Bone marrow (tissue), 2 donors: ENCODE data around the gene PREP.

Experiments
- DNase-seq, 2 donors: peaks; one replicate each; lab custom pipeline; 2025; lab: John Stamatoyannopoulos, UW

The PREP gene

DNA sequence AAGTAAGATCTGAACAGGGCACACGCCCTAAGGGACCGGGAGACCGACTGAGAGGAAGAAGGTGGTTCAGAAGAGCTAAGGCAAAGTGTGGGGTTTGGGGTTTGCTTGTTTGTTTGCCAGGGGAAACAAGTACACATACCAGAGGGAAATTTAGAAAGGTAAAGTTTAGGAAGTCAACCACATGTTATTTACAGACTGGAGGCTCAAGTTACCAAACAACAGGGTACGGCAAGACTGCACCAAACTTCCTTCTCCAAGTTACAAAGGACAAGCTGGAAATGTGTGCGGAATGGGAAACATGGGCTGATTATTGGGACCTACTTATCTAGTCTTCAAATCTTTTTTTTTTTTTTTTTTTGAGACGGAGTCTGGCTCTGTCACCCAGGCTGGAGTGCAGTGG, 11.2 kb downstream of the PREP start:
- no peak for DNase-seq

DNA sequence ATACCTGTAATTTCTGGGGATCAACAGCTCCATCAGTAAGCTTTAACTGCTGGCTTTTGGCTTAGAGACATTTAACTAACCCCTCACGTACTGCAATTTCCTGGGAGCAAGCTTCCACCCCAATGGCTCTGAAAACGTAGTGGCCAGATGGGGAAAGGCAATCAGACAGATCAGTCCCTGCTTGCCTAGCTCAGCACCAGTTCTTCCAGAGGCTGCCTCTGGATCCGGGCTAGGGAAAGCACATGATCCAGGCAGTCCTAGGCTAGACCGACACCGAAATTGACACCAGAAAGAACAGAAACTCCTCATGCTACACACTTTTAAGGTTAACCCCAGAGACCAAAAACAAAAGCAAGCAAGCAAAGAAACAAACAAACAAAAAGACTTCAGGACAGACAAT, 13.3 kb downstream of the PREP start:
- DNase-seq, result no peak

DNA sequence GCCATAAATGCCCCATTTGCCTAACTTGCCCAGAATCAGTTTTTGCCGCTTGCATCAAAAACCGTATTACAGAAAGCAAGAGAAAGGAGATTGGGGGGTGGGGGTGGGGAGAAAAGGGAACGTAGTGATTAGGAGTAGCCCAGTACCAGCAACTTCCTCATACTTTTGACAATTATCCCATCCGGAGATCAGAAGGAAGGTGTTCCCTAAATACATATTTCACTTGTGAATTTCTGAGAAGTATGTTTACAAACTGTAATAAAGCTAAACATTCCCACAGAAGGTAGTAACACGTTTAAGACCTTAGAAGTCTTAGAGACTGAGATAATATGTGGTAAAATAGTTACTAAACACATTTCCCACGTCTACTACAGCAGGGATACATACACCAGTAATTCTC, 14.5 kb downstream of the PREP start:
- no peak for DNase-seq

DNA sequence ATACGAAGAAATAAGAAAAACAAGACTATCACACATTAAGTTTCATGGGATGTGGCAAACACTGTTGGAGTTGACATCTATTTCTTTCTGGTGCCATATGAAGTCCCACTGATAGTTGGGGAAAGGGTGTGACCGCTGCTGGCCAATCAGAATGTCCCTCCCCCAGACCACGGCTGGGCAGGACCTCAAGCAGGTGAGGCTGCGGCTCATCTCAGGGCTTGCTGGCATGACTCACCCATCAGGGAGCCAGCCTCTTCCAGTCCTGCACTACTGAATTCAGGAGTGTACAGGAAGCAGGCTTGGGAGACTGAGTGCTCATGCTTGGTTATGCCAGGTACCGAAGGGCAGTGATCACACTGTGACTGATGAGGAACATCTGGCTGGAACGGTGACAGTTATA, 18.9 kb downstream of the PREP start:
- DNase-seq, result no peak

DNA sequence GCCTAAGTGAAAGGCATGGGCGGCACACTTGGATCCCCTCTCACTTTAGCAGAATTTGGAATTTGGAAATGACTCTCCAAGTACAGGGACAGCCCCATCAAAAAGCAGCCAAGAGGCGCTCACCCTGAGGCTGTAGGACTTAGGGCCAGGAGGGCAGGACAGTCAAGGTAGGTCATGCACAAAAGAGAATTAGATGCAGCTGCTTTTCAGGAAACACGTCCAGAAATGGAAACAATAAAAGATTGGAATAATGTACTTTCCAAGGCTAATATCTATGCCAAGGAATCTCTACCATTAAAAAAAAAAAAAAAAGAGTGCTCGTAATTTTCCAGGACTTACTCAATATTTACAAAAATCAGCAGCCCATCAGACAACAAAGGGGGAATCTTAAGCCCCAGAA, 19.9 kb downstream of the PREP start:
- DNase-seq, result no peak

DNA sequence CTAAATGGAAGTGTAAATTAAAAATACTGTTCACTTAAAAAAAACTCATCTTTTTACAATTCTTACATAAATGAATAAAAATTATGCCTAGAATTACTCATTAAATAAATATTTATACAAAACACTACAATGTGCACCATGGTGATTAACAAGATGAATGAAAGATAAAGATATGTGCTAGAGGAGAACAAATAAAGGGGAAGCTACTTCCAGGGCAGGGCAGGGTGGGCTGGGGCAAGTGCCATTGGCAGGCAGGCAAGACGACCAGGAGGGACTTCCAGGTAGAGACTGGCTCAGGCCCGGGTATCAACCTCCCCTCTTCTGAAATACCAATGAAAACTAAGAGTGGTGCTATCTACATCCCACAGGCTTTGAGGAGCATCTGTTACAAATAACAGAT, 20.4 kb downstream of the PREP start:
- no peak for DNase-seq

DNA sequence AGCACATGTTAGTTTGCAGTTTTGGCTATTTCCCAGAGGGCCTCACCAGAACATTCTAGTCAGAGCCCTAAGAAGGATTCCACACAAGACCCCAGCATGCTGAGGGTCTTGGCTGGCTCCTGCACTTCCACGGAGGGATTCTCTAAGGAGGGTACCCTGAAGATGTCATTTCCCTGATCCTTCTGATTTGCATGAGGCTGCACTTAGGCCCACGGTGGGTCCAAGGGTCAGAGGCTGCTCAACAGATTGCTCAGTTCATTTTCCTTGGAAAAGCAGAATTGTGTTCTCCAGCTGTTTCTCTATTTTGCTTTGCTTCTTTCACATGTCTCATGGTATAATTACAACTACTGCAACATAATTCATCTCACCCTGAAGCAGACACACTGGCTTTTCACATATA, 22.2 kb downstream of the PREP start:
- no peak for DNase-seq

DNA sequence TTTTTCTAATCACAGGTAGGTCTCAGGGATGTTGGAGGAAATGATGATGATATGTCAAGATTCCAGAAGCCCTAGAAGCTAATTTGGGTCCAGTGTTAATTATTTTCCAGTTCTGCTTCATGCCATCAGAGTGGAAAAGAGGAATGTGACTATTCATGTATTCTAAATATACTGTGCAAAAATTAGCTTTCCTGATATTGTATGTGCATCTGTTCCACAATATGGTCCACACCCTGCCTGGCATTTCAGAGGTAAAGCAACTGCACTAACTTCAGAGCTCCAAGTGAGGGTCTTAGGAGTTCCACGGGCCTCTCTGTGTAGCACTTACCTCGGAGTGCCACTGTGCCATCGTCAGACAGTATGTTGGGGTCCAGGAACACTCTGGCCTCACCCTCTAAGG, 27.1 kb downstream of the PREP start:
- DNase-seq, result no peak

DNA sequence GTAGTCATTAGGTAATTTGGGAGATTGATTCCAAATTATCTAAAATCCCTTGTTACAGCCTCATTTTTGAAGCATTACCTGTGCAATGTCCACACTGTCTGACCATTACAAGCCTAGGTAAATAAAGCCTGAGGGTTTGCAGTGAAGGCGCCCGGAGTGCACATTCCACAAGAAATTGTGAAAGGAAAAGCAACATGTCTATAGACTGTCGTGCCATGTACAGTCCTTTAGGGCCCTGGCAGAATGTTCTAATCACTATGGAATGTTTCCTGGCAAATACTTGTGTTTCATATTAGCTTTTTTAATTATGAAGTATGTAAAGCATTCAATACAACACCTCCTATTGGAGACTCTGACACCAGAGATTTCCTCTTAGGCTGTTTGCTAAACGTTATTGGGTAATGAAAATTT, 28.9 kb downstream of the PREP start:
- no peak for DNase-seq

DNA sequence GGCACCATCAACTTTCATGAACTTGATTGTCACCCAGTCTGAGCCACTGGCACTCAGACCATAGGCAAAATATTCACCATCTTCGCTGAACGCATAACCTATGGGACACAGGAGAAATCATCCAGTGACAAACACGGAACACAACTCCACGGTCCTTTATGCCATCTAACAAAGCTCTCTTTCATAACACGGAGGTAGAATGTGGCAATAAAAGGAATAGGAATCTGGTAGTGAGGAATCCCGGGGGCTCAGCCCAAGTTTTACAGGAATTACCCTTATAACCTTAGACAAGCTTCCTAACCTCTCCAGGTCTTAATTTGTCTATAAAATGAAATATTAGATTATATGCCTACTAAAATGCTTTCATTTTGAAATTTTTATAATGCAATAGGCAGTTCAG, 29.4 kb downstream of the PREP start:
- DNase-seq, result no peak

DNA sequence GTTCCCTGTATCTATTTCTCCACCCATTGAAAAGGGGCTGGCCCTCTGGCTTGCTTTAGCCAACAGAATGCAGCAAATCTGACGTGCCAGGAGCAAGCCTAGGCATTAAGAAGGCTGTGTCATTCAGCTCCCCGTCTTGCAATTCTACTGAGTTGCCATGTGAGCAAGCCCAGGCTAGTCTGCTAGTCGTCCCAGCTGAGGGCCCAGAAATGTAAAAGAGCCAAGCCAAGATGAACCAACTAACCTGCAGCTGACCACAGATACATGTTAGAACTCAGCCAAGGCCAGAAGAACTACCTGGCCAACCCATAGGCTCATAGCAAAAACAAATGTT, 30.1 kb downstream of the PREP start:
- no peak for DNase-seq

DNA sequence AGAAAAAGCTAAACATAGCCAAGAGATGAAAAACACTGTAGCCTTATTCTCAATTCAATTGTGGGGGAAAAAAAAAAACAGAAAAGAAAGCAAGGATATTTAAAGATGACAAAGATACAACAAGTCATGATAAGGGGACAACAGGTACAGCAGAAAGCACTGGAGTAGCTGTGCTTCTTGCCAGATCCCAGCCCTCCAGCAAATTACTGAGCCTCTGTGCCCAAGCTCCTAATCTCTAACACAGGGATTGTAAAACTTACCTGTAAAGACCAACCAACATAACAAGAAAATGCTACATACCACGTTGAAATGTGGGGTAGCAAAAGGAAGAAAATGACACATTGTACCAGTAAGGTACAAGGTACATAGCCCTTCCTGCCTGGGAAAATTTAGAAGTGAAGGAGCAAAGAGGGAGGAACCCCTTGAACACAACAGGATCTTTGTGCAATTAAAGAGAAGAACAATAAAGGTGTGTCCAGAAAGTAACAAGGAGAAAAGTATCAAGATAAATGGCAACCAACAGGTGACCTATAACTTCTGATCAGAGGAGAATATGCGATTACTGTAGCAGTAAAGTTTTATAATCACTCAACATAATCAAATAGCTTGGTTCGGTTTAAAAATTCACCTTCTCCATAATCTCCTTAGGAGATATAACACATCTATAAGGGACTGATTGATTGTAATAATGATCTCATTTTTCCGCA, 30.6 kb downstream of the PREP start:
- no peak for DNase-seq

DNA sequence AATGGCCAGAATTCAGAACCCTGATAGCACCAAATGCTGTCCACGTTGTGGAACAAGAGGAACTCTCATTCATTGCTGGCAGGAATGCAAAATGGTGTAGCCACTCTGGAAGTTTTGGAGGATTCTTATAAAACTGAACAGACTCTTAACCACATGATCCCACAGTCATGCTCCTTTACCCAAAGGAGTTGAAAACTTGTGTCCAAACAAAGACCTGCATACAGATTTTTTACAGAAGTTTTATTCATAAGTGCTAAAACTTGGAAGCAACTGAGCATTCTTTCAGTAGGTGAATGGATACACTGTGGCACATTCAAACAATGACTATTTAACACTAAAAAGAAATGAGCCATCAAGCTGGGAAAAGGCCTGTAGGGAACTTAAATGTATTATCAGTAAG, 32.5 kb downstream of the PREP start:
- no peak for DNase-seq

DNA sequence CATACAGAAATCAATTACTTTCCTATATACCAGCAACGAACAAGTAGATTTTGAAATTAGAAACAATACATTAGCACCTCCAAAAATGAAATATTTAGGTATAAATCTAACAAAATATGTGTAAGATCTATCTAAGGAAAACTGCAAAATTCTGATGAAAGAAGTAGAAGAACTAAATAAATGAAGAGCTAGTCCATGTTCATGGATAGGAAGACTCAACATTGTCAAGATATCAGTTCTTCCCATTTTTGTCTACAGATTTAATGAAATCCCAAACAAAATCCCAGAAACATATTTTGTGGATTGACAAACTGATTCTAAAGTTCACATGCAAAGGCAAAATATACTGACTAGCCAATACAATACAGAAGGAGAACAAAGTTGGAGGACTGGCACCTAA, 33.7 kb downstream of the PREP start:
- DNase-seq, result no peak

DNA sequence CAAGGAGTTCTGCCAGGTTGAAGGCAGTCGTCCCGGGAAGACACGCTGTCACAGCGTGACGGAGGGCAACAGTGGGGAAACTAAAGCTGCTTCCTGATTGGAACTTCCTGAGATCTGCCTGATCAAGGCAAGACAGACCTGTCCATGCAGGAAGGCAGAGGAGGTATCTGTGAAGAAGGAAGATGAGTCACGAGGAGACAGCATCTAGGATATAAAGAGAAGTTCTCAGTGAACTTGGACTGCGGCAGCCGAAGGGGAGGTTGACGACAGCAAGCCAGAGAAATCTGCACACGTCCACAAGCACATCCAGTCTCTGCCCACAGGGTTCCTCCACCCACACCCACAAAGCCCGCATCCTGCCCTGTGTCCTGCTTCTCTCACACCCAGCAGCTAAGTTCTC, 38.6 kb downstream of the PREP start:
- DNase-seq, result no peak

DNA sequence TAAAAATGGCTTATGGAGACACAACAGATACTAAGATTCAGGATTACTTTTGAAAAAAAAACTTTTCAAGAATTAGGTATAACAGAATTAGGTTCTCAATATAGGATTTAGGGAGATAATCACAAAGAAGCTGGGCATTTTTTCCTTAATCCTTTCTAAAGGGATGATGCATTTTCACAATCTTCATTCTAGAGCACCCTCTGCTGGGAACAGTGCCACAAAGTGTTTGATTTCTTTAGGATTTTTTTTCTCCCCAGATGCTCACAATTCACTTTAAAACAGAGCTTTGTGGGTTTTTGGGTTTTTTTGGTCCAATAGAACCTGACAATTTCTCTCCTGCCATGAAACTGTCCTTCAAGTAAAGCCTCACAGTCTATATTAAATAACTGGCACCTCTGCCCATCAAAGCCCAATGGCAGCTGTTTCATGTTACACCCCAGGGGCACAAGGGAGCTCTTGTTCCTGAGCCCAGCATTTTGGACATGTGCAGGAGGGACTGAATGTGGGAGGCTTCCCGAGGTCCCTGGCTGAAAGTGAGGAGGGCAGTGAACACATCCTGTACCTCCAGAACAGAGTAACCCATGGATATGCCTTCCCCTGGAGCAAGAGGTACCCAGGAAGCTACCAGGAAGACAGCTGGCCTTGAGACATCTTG, 39.7 kb downstream of the PREP start:
- no peak for DNase-seq

DNA sequence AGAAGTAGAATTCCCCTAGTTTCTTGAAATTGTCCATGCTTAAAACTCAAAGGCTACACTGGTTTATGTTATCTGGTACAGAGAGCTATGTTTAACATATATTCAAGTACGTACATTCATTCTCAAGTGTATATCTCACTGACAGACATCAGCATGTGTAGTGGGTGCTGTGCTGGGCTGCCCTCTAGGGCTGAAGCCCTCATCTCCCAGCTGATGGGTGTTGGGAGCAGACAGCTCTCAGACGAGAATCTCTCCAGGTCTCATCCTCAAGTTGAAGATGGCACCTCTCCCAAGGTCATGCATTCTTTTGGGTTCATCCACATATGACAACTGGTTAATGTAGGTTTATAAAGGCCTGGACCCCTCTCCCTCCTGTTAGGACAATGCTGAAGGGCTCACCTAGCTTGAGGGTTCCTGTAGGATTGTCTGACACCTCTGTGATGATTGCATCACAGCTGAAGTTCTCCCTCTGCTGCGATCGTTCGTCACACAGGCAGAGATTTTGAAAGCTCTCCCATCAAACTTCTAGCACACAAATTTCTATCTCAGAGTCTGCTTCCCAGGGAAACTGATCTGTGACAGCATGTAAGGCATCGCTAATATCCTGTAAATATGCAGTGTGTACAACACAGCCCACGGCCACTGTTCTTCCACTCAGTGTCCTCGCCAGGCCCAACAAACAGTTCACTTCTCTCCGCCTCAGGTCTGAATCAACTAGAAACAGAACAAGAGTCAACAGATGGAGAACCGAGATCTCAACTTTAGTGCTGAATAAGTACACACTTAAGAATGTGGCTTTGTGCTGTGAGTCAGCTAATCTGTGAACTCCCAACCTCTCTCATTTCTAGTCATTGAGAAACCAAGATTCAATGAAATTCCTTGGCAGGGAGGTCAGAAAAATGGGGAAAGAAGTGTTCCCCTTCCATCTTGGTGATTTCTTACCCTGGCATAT, 43.2 kb downstream of the PREP start:
- no peak for DNase-seq

DNA sequence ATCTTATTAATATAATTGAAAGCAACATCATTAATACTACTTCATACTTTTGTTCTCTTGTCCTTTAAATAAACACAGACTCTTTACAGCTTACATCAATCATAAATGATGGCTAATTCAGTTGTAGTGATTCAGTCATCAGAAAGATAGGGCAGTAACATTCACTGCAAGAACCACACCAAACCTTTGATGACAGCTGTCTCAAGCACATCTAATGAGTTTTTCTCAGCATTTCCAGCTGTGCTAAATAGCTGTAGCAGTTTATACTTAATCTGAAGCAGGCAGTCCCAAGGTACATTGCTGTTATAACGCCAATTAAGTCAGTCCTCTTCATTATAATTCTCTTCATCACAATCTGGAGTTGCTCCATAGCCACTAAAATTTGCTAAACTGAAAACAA, 45.7 kb downstream of the PREP start:
- no peak for DNase-seq

DNA sequence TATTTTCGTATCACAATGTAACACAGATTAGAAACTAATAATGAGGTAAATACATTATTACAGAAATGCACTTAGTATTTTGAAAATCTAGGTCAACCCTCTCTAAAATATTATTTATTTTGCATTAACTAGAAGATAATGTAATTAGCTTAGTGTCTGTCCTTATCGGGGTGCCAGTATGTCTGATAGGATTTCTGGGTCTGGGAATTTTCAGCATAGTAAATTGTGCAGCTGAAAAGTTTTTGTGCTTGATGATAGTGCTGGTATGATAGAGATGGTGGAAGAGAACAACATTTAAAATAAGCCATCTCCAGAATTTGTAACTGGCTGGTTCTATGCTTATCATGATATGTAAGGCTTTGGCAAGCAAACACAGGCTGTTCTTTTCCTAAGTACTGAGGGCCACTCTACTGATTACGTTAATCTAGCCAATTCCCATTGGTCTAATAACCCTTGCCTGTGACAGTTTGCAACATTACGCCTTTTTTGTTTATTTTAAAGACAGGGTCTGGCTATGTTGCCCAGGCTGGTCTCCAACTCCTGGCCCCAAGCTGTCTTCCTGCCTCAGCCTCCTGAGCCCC, 50.8 kb downstream of the PREP start:
- DNase-seq, result no peak

DNA sequence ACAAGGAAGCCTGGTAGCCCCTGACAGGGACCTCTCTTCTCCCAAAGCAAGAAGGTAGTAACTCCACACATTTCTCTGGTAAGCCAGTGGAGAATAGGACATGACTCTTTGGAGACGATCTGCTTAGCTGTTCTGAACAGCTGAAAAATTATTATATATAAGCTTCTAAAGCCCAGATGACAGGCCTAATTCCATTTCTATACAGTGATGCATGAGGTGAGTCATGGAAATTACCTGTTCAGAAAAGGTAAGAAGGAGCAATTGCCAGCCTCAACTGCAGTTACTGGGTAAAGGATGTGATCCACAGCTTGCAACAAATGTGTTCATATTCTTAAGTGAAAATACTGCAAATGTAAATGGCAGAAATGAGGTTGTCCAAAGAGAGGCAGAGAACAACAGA, 54.0 kb downstream of the PREP start:
- DNase-seq, result no peak

DNA sequence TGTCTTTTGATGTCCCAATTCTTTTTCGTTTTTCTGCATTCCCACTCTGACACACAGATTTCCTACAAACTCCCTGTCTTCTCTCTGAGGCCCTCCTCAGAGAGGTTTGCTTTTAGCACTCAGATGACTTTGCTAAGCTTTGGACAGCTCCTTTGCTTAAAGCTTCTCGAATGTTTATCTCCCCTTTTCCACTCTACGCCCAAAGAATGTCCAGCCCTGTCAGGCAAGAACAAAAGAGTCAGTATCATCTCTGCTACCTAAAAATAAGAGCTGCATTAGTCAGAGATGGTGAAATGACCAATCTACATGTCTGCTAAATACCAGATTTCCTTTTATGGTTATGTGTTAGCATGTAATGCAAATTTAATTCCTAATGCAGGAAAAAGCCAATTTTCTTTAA, 56.8 kb downstream of the PREP start:
- DNase-seq, result no peak

DNA sequence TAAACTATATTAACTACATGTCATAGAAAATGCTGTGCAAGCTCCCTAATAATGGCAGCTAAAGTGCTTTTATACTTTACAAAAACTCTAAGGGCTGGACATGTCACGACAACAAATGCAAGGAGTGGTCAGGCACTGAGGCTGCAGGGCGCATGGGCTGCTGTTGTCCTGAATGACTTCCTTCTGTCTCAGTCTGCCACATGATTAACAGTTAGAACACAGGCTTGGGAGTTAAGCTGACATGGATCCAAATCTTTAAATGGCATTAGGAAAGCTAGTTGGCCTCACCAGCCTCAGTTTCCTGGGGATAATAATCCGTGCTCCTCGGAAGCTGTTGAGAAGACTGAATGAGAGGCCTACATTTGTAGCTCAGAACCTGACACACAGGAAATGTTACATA, 57.4 kb downstream of the PREP start:
- DNase-seq, result no peak

DNA sequence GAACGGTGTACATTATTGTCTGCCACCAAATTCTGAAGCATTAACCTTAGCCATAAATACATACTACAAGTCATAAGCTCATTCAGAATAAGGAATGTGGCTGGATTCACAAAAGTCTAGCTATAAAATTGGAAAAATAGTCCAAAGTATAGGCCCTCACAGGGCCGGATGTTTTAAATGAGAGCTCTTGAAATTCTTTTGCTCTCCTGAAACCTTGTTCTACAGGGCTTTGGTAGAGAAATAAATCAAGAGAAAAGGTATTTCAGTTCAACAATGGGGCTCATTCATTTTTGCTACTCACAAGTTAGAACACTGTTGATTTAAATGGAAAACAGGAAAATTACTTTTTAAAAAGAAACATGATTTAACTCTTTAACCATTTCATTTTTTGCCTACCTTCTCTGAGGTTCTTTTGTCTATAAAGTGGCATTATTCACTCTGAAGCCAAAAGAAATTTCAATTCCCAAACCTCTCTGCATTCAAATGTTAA, 58.0 kb downstream of the PREP start:
- no peak for DNase-seq
